HL-60 (cell line): Measurements from ENCODE around the gene PHACTR3.

ENCODE experiments used
- GABPA ChIP-seq: IDR thresholded peaks from 2 replicates; pipeline ENCODE4 v1.6.1; 2012; ENCODE audit warnings: low read depth
- POLR2AphosphoS5 ChIP-seq: IDR thresholded peaks from 2 replicates; pipeline ENCODE4 v1.6.1; 2012; ENCODE audit warnings: low read depth
- TF ChIP-seq, protein P1 (sequence below): IDR thresholded peaks from one replicate; pipeline ENCODE4 v1.5.1; 2011; ENCODE audit warnings: low read length, control low read depth, inconsistent platforms; ENCODE audit not compliant: insufficient read depth

DNA sequence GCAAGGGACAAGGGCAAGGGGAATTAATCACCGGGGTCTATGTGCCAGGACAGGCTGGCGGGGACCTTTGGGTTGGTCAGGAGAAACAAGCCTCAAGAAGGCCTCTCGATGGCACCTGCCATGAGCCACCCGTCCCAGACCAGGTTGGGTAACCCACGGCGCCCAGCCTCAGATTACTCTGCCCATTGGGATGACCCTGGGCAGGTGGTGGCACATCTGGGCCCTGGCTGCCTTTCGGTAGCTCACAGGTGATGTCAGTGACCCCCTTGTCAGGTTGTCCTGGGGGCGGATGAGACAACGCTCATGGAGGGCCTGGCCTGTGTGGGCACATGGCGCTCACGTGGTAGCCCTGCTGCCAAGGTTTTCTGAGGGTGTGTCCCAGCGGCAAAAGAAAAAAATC lies 176.9 kb downstream of the PHACTR3 start:
- TF ChIP-seq, protein P1, sequence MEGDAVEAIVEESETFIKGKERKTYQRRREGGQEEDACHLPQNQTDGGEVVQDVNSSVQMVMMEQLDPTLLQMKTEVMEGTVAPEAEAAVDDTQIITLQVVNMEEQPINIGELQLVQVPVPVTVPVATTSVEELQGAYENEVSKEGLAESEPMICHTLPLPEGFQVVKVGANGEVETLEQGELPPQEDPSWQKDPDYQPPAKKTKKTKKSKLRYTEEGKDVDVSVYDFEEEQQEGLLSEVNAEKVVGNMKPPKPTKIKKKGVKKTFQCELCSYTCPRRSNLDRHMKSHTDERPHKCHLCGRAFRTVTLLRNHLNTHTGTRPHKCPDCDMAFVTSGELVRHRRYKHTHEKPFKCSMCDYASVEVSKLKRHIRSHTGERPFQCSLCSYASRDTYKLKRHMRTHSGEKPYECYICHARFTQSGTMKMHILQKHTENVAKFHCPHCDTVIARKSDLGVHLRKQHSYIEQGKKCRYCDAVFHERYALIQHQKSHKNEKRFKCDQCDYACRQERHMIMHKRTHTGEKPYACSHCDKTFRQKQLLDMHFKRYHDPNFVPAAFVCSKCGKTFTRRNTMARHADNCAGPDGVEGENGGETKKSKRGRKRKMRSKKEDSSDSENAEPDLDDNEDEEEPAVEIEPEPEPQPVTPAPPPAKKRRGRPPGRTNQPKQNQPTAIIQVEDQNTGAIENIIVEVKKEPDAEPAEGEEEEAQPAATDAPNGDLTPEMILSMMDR, result no peak
- TF ChIP-seq POLR2AphosphoS5, result no peak
- TF ChIP-seq GABPA, result no peak
